COLO668 (cell line): ENCODE data around the gene GALNT13.

Experiments used
- DNase-seq: peaks from one replicate; lab custom pipeline; 2025; ENCODE audit not compliant: unreplicated experiment; lab: John Stamatoyannopoulos, UW

The GALNT13 gene

DNA sequence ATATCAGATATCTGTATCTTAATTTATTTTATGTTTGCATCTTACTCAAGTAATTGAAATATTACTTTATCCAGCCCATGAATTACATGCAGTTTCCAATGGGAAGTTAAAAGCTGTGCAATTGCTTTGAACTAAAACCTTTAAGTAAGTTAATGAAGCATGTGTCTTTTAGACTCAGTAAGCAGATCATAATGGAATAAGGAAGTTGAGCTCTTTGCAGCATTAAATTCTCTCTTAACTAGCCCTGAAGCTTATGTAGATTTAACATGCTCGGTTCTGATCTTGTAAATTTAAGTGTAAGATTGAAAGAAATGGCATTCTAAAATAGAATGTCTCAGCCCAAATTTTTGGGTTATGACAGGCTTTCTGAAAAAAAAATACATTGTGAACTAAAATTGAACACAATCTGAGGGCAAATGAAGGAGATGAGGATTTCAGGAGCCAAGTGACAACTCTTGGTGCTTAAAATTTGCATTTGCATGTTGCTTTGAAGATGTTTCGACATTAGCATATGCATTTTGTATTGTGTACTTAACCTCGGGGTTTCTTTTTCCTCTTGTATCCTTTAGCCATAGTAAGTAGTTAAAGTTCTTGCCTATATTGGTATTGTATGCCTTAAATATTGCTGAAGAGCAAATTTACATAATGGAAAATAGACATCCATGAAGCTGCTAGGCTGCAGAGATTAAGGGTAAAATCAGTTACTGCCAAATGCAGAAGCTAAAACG, 529.0 kb downstream of the GALNT13 start:
- no peak for DNase-seq

DNA sequence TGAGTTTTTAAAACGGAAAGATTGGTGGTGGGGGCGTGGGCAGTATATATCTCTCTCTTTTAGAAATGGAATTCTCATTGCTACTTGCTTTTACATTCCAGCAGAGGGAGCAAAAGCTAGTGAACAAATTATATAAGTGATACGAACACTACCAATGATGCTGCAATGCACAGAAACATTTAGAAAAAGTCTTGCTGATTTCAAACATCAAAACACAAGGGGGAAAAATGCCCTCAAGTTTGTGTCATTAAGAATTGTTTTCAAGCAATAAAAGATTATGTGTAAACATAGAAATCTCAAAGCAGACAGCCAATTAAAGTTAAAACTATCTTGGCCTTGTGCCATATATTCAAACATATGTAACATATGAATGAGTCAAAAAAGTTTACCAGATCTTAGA, 530.5 kb downstream of the GALNT13 start:
- DNase-seq: no peak

DNA sequence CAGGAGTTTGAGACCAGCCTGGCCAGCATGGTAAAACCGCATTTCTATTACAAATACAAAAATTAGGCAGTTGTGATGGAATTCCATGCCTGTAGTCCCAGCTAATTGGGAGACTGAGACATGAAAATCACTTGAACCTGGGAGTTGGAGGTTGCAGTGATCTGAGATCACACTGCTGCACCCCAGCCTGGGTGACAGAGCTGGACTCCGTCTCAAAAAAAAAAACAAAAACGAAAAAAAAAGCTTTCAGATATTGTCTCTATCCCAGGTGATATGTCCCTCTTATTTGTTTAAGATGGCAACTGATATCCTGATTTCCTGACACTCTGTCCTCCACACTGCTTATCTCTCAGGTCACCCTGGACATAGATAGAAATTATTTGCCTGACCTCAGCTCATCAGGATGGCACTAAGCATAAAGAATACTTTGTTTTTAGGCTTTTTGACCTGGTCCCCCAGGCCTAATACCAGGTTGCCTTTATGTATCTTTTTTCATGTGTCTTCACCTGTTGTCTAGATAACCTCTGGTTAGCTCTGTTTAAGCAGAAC, 531.6 kb downstream of the GALNT13 start:
- no peak for DNase-seq

DNA sequence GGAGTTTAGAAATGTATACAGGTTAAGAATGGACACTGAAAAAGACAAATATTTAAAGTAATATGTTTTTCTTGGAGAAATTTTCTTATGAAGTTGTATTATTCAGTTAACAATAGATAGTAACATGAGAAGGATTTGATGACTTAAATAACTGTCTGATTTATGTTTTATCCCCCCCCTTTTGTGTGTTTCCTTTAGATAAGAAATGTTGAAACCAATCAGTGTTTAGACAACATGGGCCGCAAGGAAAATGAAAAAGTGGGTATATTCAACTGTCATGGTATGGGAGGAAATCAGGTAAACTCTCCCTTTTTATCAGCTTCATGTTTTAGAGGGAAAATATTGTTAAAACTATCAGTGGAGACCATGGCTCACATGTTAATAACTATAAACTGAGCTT, 537.1 kb downstream of the GALNT13 start:
- no peak for DNase-seq

DNA sequence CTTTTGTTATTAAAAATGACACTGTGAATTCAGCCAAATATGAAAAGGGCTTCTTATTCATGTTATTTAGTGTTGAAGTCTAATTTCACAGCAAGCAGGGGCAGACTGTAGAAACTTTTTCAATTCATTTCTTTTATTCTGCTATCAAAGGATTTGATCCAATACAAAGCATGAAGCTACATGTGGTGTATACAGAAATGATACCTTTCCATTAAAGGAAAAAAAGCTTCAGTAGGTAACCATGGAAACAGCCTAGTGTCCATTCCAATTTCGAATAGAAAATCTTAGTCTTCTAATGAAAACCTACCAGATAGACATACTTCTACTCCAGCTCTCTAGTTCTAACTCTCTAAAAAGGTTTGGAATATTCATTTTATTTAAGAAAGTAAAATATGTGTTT, 550.5 kb downstream of the GALNT13 start:
- DNase-seq: no peak

DNA sequence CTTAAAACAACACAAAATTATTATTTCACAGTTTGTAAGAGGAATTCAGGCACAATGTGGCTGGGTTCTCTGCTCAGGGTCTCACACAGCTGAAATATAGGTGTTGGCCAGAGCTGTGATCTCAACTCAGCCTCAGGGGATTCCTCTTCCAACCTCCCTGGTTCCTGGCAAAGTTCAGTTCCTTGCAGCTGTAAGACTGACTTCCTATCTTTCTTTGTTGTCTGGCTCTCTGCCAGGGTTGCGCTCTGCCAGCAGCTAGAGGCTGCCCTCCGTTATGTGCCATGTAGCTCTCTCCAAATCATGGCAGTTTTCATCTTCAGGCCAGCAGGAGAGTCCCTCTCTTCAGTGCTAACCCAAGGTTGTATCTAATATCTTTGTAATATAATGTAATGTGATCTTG, 554.3 kb downstream of the GALNT13 start:
- no peak for DNase-seq

DNA sequence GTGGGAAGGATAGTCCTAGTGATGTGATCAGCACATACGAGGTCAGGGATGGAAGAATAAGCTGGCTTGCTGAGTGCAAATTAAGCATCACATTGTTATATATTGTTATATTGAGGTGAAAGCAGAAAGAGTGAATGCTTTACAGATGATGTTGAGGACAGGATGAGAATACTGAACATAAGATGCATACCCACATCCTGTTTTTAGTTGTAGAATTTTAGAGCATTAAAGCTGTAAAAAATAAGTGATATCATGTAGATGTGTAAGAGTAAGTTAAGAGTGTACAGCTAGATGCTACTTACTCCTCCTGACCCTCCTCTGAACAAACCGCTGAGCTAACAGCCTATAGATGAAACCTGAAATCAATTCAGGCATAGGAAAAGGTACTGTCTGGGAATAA, 555.7 kb downstream of the GALNT13 start:
- no peak for DNase-seq

DNA sequence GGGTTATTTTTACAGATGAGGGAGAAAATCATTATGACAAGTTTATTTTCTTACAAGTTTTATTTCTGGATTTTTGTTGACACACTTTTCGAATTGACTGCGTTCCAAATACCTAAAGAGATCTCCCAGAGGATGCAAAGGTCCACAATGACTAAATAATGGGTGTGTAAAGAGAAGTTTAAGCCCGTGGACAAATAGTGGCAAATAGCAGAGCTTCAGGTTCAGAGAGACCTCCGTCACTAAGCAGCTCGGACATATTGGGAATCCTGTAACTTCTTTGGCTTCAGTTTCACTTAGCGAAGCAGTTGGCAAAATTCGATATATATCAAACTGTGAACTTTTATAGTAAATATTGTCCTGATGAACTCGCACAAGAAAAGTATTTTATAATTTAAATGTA, 556.3 kb downstream of the GALNT13 start:
- DNase-seq: no peak

DNA sequence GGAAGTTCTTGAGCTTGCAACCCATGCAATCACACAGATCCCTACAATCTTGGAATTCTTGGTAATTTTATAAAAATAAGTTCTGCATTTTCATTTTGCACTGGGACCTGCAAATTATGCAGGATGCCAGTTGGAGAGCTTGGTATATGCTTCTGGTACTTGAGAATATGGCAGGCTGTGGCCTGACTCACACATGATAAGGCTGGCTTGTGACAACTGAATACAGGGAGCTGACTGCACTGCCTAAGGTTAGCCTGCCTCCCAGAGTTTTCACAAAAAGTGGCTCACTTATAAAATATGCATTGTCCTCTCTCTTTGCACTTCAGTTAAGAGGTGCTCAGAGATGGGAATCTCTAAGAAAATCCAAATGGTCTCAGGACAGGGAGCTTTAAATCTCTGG, 561.3 kb downstream of the GALNT13 start:
- no peak for DNase-seq

DNA sequence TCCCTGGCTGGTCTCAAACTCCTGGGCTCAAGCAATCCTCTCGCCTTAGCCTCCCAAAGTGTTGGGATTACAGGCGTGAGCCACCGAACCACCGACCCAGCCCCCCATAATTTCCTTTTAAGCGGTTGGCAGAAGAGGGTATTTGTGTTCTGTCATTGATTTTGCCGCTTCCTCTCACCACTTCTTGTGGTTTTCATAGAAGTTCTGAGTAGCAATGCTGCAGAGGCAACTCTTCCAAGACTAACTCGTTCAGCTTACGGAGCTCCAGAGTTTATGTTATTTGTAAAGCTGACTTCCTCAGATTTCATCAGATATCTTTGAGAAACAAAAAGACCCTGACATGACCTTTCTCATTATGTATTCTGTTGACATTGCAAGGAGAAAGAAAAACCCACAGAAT, 565.4 kb downstream of the GALNT13 start:
- DNase-seq: no peak

DNA sequence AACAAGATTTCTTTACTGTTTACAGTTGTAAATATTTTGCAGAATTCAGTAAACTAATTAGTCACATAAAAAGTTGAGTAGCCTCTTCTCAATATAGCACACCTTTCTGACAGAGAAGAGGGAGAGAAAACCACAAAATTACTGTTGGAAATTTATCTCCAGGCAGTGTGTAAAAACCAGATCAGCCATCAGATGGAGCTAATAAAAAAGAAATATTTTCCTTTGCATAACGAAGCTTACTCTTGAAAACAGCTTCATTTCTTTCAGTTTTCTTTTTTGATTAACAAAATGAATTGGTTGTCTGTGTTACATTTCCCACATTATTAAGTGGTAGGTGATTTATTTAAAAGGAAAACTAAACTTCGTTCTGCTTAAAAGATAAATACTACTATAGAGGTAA, 567.4 kb downstream of the GALNT13 start:
- DNase-seq: no peak

DNA sequence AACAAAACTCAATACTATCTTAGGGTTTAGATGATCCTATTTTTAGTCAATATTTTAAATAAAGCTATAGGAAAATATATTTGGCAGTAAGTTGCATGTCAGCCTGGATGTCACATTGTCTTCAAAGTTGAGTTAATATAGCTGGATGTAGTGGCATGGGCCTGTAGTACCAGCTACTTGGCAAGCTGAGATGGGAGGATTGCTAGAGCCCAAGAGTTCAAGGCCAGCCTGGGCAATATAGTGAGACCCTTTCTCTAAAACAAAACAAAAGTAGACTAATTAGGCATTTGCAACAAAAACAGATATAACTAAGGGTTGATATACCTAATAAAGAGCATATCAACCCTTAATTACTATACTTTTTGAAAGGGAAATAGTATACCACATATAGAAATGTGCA, 572.2 kb downstream of the GALNT13 start:
- no peak for DNase-seq

DNA sequence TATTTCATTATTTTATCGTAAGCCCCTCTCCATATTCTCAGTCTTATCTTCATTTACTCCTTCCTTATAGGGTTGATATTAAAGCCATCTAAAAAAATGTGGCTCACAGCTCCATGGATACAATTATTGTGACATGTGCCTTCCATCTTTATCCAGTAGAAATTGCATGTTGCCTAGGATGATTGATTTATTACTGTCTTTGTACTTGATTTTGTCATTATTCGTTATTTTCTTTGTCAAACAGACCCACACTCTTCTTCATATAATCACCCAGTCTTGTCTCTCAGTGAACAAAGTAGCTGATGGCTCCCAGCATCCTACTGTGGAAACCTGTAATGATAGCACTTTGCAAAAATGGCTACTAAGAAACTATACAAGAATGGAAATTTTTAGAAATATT, 574.6 kb downstream of the GALNT13 start:
- no peak for DNase-seq

DNA sequence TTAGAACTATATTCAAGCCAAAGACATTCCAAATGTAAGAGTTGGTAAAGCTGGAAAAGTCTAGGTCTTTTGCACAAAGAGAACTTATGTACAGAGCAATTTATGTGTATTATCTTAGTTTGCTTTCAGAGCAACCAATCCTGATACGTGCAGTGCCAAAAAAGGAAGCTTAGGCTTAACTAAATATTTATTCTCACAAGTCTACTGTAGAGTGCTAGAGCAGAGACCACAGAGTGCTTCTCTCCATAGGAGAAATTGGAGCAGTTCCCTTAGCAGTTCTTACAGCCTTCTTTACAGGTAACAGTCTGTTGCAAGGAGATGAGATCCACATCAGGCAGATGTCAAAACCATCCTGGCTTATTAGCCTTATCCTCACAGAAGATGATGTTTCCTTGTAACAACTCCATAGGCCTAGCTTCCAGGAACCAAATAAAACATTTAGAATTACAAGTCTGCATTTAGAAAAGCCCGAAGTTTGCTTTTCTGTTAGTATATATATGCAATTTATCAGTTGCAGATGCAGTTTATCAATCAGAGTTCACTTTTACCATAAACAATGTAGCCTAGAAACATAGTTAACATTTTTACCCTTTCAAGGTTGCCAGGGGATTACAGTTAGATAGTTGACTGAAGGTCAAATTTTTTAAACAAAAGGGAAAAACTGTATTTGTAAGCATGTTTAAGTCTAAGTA, 576.2 kb downstream of the GALNT13 start:
- DNase-seq: no peak

DNA sequence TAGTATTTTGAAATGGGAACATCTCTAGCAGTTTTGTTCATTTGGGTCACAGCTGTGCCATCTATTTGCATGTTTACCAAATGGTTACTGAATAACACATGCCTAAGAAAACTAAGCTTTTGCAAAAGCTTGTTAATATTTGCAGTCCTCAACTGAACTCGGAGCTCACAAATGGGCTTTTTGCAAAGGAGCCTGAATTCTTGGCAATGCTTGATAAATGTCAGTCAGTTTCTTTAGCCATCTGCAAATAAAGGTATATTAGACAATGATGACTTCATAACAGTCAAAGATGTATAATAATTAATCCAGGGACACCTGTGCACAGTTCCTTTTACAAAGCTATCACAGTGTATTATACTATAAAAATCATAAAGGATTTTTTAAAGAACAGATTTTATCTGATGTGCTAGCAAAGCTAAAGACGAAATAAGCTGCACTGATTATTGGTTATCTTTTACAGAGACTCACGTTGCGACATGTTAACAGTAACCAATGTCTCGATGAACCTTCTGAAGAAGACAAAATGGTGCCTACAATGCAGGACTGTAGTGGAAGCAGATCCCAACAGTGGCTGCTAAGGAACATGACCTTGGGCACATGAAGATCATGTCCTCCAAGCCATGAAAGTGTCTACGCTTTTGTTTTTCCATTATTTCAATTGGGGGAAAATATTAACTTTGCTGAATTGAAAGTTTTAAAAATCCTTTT, 578.4 kb downstream of the GALNT13 start:
- DNase-seq: no peak

DNA sequence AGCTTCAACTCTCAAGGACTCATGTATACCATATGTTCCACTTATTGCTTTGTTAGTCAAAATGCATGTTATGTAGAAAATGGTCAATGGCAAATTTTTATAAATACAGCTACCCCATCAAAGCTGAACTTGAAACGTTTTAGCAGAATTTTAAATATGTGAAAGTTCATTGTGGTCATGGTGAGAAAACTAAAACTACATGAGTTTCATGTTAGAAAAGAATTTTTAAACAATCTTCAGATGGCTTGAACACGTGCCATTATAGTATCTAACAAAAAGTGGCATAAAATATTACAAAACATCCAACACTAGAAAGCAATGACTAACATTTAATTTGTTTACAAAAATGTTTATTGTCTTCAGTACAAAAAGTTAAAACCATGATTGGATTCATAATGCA, 580.7 kb downstream of the GALNT13 start:
- DNase-seq: no peak

DNA sequence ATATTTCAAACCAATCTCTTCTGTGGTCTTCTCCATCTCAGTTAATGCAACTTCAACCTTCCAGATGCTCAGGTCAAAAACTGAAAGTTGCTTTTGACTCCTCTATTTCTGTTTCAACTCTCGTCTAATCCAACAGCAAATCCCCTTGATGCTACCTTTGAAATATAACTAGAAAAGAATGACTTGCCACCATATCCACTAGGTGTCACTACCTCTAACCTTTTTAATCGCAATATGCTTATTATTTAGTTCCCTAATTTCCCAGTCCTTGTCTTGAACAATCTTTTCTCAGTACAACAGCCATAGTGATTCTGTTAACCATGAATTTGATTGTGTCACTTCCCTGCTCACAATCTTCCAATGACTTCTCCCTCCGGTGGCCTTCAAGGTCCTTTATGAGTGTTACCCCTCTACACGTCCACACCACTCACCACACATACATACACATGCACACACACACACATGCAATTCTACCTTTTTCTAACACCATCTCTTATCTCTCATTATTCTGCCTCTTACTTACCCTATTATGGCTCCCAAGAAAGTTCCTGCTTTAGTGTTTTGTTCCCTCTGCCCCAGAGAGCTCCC, 581.3 kb downstream of the GALNT13 start:
- no peak for DNase-seq

DNA sequence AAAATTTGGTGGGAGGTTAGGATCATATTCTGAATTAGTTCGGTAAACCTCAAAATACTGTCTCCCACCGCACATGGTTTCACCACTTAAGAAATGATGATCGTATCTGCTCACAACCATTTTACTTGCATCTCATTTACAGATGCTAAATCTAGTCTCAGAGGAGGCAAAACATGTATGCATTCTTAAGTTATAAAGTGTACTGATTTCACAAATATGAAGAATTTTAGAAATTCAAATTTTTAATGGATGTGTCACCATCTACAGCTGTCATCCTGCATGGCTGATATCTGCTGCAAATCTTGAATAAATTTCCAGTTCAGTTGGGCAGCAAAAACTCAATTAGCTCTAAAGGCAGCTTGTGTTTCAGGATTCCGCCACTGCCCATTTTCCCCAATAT, 583.4 kb downstream of the GALNT13 start:
- DNase-seq: no peak

DNA sequence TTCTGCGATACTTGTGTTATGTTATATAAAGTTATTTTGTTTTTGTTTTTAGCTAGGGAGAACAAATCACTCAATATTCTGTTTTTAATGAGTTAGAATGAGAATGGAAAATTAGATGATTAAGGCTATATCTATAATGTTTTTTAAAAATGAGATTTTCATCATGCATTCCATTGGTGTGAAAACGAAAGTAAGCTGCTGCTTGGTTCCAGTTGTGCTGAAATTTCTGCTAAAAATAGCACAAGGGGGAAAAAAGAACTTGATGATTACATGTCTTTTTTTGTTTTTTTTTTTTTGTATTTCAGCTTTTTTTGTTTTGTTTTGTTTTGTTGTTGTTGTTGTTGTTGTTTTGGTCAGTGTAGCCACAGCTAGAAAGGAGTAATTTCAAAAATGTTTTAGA, 584.1 kb downstream of the GALNT13 start:
- DNase-seq: no peak

DNA sequence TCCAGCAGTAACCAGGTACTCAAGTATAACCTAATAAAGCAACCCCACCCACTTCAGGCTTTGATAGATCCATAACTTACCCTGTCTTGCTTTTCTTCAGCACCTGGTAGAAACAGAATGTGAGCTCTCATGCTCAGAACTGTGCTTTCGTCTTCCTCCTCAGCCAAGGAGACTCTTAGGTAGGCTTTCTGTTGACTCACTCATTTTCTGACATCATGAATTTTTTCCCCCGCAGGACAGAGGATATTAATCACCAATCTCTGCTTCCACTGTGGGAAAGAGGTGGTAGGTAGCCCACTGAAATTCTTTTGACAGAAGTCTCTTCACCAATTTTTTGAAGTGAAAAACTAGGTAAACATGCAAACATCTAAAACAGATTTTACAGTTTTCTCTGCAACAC, 585.6 kb downstream of the GALNT13 start:
- DNase-seq: no peak

DNA sequence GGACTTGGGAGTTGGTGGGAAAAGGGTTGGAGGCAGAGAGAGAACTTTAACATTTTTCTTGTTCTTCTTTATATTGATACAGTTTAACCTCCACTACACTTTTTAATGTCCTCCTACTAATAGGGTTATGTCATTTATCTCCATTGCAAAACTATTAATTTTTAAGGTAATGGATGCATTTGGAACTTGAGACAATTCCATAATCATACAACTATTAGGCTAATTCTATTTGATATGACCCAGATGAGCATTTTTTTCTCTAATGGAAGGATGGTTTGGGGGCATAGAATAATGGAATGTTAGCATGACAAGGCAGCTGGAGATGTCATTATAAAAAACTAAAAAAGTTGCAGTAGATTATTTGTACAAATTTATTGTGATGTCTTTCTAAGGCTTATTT, 587.6 kb downstream of the GALNT13 start:
- DNase-seq: no peak

DNA sequence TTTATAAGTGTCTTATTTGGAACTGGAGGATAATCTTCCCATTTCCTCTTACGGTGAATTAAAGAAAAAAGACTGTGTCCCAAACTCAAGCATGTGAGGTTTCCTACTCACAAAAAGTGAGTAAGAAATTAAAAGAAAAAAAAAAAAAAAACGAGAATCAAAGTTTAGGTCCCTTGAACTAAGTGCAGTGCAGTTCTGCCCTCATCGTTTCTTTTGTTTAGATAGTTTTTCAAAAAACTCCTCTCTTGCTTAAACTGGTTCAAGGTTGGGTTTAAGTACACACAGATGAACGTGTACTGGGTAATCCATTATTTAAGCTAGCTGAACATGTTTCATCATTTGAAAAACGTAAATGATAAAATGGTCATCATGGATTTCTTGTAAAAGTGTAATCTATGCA, 590.9 kb downstream of the GALNT13 start:
- no peak for DNase-seq
